ENCODE results near the gene PRDM12. TPM values are rescaled to one million over a fixed set of nuclear protein-coding genes. Genes with fewer than 3 reads are reported as not detected.

The PRDM12 gene
- total and polyA plus RNA-seq, 2 of the 8 experiments (the other 6 are each of a cell fraction or from before 2014, with no cell fraction given), result 0.14 to 0.22 TPM

DNA sequence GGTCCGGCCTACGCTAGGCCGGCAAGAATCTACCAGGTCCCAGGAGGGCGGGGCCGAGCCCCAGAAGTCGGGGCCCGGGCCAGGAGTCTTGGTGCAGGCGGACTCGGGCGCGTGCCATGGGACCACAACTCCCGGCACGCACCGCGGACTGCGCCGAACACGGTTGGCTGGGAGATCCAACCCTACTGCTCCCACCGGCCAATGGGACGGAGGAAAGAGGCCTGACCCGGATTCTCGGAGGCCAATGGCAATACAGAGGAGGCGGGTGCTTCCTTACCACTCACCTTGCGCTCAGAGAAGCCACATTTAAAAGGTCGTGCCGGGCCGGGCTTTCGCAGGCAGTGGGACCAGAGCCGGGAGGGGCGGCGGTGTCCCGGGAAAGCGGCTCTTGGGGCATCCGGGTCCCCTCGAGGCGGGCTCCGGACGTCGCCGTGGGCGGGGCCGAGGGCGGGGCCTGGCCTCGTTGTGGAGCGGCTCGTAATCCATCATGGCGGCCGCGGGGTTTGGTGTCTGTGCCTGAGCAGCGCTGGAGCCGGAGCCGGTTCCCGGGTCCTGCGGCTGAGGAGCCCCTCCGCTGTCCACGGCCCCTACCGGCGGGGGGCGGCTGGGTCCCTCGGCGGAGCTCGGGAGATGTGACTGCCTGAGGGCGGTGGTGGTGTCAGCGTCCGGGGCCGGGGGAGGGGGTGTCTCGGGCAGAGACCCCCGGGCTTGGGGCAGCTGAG is 48.3 kb downstream of the PRDM12 start (continued):
- TF ChIP-seq SIRT6 (IDR thresholded peaks at IDR 0.05; ENCODE audit: low read length) (no peak), CHD1 (IDR thresholded peaks at IDR 0.05; ENCODE audit: low read depth, low read length) (no peak), RXRA (IDR thresholded peaks at IDR 0.05; ENCODE audit: insufficient read depth, low read depth, low read length) (no peak), BCL11A (IDR thresholded peaks at IDR 0.05; ENCODE audit: low read depth in 2 of 2, low read length in 2 of 2) (no peak), RNF2 (IDR thresholded peaks at IDR 0.05; ENCODE audit: borderline replicate concordance, low read depth, low read length, missing control alignments, poor library complexity, severe bottlenecking) (no peak), SUZ12 (IDR thresholded peaks at IDR 0.05; ENCODE audit: low read length) (no peak), SP1 (IDR thresholded peaks at IDR 0.05; ENCODE audit: low read depth, low read length) (peak; percentile 93), BRCA1 (IDR thresholded peaks at IDR 0.05; ENCODE audit: low read depth, low read length) (no peak), RFX5 (IDR thresholded peaks at IDR 0.05; ENCODE audit: borderline replicate concordance, low read depth, low read length) (no peak), ASH2L (IDR thresholded peaks at IDR 0.05; ENCODE audit: low read length) (no peak), GTF2F1 (IDR thresholded peaks at IDR 0.05; ENCODE audit: borderline replicate concordance, low read depth, low read length) (no peak; the same call in 1 of the 2 replicates), POLR2A (IDR thresholded peaks at IDR 0.05; ENCODE audit: control extremely low read depth in 1 of 2, low read depth in 2 of 2, low read length in 2 of 2) (peak in 1 of 2 experiments; percentile 85; a peak in 2 of 3 replicates)
- TF ChIP-seq, protein P1, sequence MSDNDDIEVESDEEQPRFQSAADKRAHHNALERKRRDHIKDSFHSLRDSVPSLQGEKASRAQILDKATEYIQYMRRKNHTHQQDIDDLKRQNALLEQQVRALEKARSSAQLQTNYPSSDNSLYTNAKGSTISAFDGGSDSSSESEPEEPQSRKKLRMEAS (IDR thresholded peaks at IDR 0.05), result peak; percentile 62
- TF ChIP-seq, protein P2, sequence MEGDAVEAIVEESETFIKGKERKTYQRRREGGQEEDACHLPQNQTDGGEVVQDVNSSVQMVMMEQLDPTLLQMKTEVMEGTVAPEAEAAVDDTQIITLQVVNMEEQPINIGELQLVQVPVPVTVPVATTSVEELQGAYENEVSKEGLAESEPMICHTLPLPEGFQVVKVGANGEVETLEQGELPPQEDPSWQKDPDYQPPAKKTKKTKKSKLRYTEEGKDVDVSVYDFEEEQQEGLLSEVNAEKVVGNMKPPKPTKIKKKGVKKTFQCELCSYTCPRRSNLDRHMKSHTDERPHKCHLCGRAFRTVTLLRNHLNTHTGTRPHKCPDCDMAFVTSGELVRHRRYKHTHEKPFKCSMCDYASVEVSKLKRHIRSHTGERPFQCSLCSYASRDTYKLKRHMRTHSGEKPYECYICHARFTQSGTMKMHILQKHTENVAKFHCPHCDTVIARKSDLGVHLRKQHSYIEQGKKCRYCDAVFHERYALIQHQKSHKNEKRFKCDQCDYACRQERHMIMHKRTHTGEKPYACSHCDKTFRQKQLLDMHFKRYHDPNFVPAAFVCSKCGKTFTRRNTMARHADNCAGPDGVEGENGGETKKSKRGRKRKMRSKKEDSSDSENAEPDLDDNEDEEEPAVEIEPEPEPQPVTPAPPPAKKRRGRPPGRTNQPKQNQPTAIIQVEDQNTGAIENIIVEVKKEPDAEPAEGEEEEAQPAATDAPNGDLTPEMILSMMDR (IDR thresholded peaks at IDR 0.05; ENCODE audit: control extremely low read depth in 1 of 3, insufficient read depth in 1 of 3, low read depth in 1 of 3, low read length in 3 of 3), result no peak
- TF ChIP-seq, protein P3, sequence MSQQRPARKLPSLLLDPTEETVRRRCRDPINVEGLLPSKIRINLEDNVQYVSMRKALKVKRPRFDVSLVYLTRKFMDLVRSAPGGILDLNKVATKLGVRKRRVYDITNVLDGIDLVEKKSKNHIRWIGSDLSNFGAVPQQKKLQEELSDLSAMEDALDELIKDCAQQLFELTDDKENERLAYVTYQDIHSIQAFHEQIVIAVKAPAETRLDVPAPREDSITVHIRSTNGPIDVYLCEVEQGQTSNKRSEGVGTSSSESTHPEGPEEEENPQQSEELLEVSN (IDR thresholded peaks at IDR 0.05), result no peak
- TF ChIP-seq, protein P4, sequence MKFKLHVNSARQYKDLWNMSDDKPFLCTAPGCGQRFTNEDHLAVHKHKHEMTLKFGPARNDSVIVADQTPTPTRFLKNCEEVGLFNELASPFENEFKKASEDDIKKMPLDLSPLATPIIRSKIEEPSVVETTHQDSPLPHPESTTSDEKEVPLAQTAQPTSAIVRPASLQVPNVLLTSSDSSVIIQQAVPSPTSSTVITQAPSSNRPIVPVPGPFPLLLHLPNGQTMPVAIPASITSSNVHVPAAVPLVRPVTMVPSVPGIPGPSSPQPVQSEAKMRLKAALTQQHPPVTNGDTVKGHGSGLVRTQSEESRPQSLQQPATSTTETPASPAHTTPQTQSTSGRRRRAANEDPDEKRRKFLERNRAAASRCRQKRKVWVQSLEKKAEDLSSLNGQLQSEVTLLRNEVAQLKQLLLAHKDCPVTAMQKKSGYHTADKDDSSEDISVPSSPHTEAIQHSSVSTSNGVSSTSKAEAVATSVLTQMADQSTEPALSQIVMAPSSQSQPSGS (IDR thresholded peaks at IDR 0.05; ENCODE audit: low read length), result no peak
